ENCODE results near the gene PLXNA4.

The PLXNA4 gene

GRCh38 chr7:132154695-132155471 is 421.4 kb downstream of the PLXNA4 start:
- no peak for DNase-seq

DNA sequence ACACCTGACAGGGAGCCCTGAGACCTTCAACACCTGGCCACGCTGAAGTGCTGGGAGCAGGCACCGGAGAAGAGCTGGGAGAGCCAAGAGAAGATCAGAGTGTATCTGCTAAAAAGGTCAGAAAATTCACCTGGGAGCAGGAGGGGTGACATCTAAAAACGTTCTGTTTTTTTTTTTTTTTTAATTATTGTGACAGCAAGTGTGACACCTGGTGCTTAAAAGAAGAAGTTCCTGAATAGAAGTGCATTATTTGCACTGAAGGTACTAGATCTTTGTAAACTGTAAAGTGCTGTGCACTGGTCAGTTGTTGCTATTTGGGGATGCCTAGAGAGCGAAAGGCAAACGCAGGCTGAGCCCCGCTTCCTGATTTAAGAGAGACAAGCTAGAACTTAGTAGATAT is 422.0 kb downstream of the PLXNA4 start:
- DNase-seq = no peak

GRCh38 chr7:132152131-132152889 is 424.0 kb downstream of the PLXNA4 start:
- no peak for DNase-seq

- DNase-seq = no peak
Observed at GRCh38 chr7:132150711-132151110, 425.6 kb downstream of the PLXNA4 start.

DNA sequence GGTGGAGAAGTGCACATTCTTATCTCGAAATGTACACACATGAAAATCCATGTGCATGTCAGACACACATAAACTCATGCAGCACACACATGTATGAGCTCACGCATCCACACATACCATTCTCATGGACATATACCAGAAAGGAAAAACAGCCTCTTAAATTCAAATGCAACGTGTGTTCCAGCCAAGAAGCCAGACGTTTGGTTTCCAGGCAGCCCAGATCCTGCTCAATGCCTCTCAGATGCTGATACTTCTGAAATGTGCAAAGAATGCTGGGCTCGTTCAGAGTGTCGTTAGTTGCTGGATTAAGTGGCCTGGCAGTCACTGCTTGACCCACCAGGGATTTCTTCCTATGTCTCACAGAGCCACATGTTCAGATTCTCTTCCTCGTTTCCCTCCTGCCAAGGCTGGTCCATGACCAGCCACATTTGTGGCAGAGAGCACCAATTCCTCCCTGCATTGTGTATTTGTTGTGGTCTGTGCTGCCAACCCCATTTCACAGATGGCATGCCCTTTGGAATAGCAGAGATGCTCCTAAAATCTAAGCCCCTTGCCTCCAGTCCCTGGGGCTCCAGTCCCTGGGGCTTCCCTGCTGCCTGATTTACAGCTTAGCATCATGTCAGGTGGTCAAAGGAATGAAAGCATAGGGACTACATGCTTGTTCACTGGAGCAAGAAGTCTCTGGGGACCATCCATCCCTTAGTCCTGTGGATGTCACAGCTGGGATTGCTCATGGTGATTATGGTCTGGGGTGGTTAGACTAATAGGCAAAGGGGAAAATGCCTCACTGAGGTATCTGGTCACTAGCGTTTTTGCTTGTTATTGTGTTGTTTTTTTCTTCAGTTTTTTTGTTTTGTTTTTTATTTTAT is 426.6 kb downstream of the PLXNA4 start:
- no peak for DNase-seq

DNA sequence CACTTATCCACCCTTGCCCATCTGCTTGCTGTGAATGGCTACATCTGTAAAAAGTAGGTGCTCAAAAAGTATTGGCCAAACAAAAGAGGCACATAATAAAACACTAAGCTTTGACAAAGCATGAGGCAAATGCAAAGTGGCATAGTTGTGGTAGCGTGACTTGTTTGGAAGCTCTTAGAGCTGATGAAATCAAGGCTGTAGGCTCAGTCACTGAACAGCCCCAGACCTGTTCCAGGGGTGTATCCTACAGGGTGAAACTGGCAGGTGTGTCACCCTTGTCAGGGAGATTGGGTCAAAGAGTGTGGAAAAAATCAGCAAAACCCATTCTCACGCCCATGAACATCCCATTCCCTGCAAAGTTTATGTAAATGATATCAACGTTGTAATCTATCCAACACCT is 427.4 kb downstream of the PLXNA4 start:
- no peak for DNase-seq

- no peak for DNase-seq
Observed at GRCh38 chr7:132145466-132145865, 430.8 kb downstream of the PLXNA4 start.

DNA sequence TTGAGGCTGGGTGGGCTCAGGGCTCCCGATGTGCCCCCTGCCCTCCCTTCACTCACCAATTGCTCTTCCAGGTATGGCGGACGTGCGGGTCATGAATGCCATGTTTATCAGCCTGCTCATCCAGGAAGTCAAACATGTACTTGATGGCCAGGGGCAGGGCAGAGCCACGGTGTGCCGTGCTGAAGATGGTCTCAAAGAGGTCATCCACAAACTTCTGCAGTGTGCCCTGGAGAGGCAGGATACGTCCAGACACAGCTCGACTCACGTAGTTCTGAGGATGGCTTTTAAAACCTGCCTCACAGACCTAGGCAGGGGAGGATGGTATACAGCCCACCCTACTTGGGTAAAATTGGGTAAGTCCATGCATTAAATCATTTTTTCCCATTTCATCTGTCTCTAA is 431.2 kb downstream of the PLXNA4 start:
- DNase-seq = no peak

GRCh38 chr7:132142006-132142405 is 434.3 kb downstream of the PLXNA4 start:
- DNase-seq = no peak

- DNase-seq = no peak
Observed at GRCh38 chr7:132141109-132141508, 435.2 kb downstream of the PLXNA4 start.

DNA sequence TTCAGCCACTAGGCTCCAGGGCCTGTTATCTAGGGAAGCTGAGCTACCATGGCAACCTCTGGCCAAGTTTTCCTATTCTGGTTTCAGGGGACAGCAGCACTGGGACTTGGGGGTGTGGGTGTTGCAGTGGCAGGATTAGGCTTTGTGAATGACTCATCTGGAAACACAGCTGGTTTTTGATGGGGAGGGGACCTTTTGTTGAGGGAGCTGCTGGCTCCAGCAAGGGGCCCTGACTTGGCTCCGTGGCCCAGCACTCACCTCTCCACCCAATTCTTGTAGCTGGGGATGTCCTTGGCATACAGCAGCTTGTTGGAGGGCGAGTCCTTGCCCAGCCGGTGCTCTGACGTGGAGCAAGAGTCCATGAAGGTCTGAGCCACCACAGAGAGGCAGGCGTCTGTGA is 435.9 kb downstream of the PLXNA4 start:
- DNase-seq = no peak

DNA sequence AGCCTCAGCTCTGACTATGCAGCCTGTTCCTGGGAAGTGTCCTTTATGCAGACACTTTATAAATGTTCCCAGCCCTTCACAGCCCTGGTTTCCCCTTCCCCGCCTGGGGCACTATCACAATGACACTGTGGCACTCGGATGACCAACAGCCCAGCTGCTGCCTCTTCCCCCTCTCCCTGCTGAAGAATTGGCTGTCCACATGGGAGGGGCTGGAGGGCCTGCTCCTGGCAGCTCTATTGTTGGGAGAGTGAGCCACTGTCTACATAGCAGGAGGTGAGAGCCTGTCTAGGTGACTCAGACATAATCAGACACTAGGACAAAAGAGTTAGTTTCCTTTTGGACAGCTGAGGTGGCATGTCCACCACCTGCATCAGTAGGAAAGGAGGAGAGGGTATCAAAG is 437.5 kb downstream of the PLXNA4 start:
- DNase-seq = no peak

GRCh38 chr7:132137681-132138080 is 438.6 kb downstream of the PLXNA4 start:
- no peak for DNase-seq

DNA sequence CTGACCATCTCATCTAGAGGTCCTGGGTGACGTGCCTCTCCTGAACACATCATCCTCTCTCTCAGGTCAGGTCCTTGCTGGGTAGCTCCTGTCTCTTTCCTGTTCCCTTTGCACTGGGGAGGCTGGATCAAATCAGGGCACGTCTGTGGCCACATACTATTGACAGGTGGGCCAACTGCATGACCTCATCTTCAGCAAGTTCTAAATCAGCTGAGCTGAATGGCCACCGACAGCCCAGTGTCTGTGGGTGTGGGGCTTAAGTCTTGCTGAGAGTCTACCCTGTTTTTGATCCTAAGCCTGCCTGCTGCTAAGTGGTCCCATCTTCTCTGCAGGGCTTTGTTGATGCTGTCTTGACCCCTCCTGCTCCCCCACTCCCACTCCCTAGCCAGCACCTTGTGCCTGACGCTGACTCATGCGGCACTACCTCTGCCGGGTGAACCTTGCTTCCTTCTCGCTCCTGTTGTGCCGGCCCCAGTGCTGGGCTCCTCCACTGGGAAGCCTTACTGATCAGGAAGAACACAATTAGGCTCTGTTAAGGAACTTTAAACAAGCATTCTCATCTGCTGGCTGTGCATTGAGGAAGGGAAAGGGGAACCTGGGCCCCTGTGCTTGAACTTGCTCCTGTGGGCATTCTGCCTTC is 440.4 kb downstream of the PLXNA4 start:
- no peak for DNase-seq

DNA sequence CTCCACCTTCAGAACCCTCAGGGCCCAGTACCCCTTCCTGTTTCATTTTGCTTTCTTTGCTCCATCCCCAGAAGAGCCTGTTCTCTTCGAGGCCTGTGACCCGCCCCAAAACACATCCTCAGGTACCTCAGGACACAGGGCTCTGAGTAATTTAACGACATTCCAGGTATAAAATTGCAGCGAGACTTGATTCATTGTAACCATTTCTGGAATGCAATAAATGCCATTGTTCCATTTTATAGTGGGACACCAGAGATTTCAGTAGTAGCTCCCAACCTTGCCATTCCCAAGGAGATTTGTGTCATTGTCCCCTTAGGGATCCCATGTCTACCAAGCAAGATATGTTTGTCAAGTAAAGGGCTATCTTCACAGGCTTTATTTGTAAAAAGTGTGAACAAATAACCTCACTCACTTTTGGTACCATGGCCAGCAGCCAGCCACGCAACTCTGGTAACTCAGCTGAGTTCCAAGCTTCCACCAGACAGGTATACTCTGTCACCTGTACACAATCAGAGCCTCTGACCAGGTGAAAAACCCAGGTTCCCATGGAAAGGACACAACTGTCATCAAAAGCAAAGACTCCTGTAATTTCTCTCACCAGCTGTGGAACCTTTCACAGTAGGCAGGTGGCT is 441.3 kb downstream of the PLXNA4 start:
- DNase-seq = no peak

- no peak for DNase-seq
Observed at GRCh38 chr7:132133501-132133900, 442.8 kb downstream of the PLXNA4 start.

DNA sequence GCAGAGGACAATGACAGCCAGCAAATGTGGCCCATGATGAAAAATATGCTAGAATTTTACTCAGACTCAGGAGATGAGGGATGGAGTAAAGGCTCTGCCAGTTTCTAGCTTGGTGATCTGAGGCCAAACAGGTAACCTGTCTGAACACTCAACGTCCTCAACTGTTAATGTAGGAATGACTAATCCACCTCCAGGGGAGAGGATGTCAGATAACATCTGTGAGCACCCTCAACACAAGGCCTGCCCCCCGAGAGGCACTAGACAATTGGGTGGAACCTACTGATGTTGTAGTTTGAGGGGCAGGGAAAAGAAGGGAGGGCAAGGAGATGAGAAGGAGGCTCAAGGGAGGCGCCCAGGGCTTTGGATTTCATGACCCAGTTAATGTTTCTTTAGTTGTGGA is 445.1 kb downstream of the PLXNA4 start:
- DNase-seq = no peak

- DNase-seq = no peak
Observed at GRCh38 chr7:132130497-132130896, 445.8 kb downstream of the PLXNA4 start.

DNA sequence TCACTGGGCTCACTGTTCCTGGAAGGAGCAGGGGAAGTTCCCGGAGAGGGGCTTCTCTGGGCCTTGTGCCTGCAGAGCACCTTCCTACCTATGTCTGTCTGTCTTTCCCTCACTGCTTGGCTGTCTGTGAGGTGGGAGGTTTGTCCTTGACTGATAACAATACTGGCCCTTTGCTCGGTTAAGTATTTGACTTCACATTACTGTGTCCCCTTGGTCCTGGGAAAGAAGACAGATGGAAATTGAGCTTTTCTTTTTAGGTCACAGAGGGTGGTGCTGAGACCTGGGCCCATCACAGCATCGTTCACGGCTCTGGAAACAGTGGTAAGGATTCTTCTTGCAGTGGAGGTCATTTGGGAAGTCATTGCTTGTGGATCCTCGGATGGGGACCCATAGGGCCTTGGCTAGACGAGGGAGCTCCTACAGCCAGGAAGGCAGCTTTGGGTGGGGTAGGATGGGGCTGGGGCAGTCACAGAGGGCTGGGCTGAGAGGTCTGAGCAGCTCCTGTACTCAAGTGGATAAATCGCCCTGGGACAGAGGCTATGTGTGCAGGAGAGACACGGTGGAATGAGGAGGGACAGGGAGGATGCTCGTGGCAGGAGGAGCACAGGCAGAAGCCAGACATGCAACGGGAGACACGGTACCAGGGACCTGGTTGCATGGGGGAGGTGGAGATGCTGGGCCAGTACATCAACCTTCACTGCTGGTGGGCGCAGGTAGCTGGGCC is 450.2 kb downstream of the PLXNA4 start:
- DNase-seq = no peak

- DNase-seq = no peak
Observed at GRCh38 chr7:132125096-132125495, 451.2 kb downstream of the PLXNA4 start.

- DNase-seq = no peak
Observed at GRCh38 chr7:132124575-132124974, 451.7 kb downstream of the PLXNA4 start.

- DNase-seq = no peak
Observed at GRCh38 chr7:132123773-132124172, 452.5 kb downstream of the PLXNA4 start.
